HG02623 (cell line): Measurements from ENCODE around the gene WSB1.
"Not testable (repeated sequence)": the region's sequence is repeated elsewhere in the genome, so short reads cannot be mapped to it uniquely, and the experiment has no call there.

Source experiments
- ATAC-seq: cut with Tn5 transposase; IDR thresholded peaks from one replicate; pipeline ENCODE4 v1.9.1; 2021; ENCODE audit warnings: moderate library complexity; ENCODE audit not compliant: unreplicated experiment

The WSB1 gene

DNA sequence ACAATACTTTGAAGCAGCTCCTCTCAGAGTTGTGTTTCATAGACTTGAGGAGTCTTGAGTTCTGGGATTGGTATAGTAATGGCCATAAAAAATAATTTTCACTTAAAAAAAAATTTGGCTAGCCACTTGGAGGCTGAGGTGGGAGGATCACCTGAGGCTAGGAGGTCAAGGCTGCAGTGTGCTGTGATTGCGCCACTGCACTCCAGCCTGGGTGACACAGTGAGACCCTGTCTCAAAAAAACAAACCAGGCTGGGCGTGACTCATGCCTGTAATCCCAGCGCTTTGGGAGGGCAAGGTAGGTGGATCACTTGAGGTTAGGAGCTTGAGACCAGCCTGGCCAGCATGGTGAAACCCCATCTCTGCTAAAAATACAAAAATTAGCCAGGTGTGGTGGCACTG is 14.8 kb upstream of the WSB1 start:
- ATAC-seq, result not testable (repeated sequence)

- no peak for ATAC-seq
Measured at GRCh38 chr17:27280527-27280926, 13.4 kb upstream of the WSB1 start.

DNA sequence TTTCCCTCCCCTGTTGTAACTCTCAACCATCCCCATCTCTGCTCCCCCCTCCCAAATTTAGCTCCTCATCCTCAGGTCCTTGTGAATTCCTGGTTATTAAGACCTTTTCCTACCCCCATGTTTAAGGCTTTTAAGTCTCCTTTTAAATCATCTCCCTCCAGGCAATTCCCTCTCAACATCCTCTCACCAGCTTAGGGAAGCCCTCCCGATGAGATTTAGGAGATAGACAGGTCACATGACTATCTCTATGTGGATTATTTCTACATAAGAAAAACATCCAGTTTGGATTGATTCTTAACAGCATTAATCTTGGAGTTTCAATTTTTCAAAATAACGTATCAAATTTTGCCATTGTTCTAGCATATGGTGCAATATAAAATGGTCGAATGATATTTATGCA is 12.5 kb upstream of the WSB1 start:
- ATAC-seq, result no peak

DNA sequence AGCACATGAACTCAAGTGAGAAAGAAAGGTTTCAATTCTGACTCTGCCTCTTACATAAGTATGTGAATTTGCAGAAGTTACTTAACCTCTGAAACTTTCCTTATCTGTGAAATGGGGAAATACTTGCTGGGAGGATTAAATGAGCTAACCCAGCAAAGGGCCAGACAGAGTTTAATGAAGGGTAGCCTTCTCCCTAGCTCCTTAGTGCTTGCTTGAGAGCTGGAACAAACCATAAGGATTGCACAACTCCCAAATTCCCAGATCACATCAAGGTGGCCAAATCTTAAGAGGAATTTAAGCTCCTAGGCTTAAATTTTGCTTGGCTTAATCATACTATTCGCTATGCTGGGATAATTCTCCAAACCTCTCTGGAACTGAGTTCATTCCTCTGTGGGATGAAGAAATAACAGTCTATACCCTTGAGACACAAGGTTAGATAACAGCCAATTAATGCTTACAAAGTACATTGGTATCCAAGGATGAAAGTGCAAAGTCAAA is 11.8 kb upstream of the WSB1 start:
- no peak for ATAC-seq

DNA sequence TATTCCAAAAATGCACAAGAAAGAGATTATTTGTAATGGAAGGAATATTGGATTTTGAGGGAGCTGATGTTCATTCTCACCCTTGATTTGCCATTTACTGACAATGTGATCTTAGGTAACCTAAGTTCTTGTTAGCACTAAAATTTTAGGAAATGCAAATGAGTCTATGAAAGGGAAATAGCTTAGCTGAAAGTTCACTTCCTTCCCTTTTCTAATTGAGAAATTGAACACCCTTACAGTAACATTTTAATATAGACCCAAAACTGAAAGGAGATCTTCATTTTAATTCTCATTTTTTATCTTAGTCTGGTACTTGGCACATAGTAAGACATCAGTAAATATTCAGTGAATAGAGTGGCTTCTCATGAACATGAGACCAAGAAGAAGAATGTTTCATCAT is 10.9 kb upstream of the WSB1 start:
- no peak for ATAC-seq

DNA sequence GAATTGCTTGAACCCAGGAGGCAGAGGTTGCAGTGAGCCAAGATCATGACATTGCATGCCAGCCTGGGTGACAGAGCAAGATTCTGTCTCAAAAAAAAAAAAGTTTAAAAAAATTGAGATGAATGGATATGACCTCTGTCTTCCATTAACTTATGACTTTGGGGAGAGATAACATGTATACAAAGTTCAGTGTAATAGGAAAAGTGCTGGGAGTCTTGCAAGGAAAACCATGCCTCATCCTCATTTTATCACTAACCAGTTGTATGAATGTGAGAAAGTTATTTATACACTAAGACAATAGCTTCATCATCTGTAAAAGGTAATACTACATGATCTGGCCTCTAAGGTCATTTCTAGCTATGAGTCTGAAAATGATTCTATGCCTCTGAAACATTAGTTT is 10.2 kb upstream of the WSB1 start:
- ATAC-seq, result no peak

DNA sequence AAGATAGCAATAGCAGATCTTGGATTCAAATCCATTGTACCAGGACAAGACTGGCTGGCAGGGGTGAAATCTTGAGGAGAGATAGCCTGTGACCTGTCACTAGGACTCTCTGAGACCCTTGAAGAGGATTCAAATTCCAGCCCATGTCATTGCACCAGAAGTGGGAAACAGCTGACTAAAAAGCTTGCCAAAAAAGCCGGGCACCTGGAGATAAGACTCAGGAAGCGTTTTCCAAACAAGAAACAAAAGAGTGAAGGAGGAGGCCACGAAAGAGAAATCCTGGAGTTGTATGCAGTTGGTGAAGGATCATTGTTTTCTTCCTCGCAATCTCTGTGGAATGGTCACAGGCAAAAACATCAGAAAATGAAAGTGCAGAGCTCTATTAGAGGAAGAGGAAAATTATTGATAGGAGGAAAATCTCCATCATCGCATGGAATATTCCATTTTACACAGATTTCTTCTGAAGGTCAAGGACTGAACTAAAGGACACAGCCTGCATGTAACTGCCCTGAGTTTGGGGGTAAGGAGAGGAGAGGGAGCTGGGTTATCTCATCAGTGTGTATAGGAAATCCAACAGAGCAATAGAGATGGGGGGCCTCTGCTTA is 9.0 kb upstream of the WSB1 start:
- ATAC-seq, result no peak

- no peak for ATAC-seq
Measured at GRCh38 chr17:27285516-27285915, 8.4 kb upstream of the WSB1 start.

DNA sequence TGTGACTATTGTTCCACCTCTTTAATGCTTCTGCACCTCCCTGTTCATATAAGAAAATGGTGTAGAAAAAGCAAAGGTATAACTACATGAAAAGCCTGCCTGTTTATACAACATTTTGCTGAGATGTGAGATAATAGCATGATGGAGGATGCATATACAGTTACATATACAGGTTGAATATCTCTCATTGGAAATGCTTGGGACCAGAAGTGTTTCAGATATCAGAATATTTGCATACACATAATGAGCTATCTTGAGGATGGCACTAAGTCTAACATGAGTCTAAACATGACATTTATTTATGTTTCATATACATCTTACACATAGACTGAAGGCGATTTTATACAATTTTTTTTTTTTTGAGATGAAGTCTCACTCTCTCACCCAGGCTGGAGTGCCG is 5.7 kb upstream of the WSB1 start:
- no peak for ATAC-seq

DNA sequence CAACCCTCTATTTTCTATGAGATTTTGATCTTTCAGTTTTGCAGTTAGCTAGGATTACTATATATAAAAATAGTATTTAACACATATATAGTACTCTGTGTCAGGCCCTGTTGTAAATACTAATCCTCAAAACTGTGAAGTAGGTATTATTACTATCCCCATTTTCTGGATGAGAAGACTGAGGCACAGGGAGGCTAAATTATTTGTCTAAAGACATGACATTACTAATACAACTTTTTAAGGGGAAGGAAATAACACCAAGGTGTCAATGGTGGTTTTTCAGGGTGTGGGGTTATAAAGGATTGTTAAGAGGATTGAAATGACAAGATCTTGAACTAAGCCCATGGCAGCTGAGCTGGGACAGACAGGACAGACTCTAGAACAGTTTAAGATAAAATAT is 4.1 kb upstream of the WSB1 start:
- ATAC-seq, result no peak

GRCh38 chr17:27290916-27291598 is 2.9 kb upstream of the WSB1 start:
- ATAC-seq, result no peak

DNA sequence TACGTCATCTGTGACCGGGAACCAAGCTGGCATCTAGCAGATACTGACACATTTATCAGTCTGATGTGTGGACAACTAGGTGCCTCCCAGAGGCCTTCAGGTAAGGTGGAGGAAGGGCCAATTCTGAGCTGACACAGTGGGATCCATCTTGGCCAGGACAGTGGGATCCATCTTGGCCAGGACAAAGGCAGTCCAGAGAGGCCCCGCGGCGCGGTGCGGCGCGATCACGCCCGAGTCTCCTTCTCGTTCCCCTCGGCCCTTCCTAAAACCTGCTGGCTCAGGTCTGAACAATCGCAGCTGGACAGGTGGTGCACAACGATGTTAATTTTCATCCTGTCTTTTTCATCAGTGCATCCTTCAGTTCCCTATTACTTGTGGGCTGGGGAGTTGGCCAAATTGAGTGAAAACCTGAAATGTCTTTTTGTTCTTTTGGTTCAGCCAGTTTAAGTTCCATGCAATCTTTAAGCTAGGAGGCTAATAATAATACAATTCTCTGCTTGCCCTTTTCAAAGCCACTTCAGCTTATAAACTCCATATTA is 486 bp upstream of the WSB1 start:
- ATAC-seq, result no peak

GRCh38 chr17:27294689-27295630 is 1.0 kb downstream of the WSB1 start:
- ATAC-seq, result peak; percentile 39

DNA sequence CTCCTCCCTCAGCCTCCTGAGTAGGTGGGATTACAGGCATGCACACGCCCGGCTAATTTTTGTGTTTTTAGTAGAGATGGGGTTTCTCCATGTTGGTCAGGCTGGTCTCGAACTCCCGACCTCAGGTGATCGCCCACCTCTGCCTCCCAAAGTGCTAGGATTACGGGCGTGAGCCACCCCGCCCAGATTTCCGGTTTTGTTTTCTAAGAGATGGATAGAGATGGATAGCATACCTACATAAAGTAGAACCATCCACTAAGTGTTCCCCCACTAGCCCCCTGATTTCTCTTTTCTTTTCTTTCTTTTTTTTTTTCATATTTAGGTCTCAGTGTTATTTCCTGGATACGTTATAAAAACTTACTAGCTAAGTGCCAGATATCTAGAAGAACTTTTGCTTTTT is 2.0 kb downstream of the WSB1 start:
- no peak for ATAC-seq

DNA sequence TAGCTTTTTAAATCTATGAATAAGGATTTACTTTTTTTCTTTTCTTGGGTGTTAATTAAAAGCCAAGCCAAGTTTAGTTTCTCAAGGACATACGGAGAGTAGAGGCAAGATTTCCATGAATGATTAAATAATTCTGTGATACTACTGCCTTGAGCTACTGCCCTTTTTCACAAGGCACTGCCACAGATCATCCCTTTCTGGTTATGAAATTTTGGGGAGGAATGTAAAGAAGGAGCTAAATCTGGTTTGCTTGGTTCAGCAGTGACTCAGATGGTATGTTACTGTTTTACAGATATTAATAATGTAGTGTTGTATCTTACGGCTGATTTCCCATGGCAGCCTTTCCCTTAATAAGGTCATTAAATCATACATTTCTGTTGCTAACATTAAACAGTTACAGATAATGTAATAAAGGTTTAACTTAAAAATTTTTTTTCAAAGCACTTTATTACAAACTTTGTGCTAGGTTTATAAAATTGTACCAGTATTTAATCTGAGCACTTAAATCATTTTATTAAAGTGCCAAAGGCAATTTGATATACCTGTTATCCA is 2.6 kb downstream of the WSB1 start:
- ATAC-seq, result no peak

GRCh38 chr17:27299384-27300049 is 5.6 kb downstream of the WSB1 start:
- ATAC-seq, result no peak

DNA sequence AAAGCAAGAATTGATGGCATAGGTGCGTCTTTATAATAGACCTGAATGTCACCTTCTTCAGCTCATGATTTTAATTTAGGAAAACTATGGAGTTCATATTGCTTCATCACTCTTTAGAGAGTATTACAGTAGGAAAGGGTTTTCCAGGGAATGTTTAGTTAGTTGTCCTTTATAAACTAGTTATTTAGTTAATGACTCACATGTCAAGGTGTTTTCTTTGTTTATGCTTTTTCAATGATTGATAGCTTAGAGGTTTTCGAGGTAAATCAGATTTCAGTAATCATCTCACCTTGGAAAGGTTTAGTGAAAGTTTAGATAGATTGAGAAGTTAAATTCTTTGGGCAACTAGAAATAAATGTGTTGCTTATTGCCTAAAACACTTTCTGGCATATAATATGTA is 9.8 kb downstream of the WSB1 start:
- ATAC-seq, result no peak

GRCh38 chr17:27306276-27306835 is 12.4 kb downstream of the WSB1 start:
- ATAC-seq, result no peak

DNA sequence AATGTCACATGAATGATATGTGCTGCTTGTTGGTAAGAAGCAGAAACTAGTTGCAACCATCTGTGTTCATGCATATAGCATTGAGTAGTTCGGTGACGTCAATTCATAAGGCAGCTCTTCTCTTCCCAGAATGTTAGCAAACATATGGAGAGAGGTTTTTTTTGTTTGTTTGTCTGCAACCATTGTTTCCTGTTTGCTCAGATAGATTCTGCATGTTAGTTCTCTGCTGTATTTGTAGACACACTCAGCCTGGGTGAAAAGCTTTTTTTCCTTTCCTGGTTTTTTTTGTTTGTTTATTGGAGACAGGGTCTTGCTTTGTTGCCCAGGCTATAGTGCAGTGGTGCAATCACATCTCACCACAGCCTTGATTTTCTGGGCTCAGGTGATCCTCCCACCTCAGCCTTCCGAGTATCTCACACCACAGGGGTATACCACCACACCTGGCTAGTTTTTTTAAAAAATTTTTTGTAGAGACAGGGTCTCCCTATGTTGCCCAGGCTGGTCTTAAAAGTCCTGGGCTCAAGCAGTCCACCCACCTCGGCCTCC is 16.7 kb downstream of the WSB1 start:
- no peak for ATAC-seq

DNA sequence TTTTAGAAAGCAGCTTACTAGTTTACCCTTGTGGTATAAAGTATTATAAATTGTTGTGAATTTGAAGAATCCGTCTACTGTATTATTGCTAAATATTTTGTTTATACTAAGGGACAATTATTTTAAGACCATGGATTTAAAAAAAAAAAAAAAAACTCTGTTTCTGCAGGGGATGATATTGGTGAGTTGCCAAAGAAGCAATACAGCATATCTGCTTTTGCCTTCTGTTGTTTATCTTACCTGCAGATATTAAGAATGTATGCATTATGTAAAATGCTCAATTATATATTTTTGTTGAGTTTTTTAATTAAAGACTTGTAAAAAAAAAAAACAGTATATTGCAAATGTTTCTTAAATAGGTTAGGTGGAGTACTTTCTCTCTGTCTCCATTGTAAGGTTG is 19.4 kb downstream of the WSB1 start:
- no peak for ATAC-seq
